Activated effector memory CD4-positive, alpha-beta T cell treated with Interleukin-2 at 50 U/mL for 16 hours (primary cell): ENCODE data around the gene MLLT6.

Experiments
- DNase-seq: peaks from one replicate; pipeline ENCODE4 v3.0.0-alpha.2; 2020

MLLT6 gene

DNA sequence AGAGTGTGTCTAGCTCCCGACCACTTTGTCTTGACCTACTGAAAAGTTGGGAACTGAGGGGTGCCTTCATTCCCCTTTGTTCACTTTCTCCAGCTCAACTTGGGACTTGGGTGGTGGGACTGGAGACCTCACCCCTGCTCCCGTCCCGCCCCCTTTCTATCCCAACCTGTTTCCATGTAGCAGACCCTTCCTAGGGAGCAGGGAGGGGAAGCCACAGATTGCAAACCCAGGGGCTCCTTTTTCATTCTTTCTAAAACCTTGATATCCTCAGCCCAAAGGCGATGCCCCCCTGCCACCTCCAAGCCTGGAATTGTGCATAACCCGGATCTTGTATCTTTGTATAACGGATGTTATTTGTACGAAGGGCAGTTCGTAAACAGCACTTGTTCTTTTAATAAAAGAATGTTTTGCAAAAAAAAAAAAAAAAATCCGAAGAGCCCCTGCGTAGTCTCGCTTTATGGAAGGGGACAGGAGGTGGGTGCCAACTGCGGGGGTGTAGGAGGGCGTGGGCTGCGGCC lies 24.4 kb downstream of the MLLT6 start:
- no peak for DNase-seq

DNA sequence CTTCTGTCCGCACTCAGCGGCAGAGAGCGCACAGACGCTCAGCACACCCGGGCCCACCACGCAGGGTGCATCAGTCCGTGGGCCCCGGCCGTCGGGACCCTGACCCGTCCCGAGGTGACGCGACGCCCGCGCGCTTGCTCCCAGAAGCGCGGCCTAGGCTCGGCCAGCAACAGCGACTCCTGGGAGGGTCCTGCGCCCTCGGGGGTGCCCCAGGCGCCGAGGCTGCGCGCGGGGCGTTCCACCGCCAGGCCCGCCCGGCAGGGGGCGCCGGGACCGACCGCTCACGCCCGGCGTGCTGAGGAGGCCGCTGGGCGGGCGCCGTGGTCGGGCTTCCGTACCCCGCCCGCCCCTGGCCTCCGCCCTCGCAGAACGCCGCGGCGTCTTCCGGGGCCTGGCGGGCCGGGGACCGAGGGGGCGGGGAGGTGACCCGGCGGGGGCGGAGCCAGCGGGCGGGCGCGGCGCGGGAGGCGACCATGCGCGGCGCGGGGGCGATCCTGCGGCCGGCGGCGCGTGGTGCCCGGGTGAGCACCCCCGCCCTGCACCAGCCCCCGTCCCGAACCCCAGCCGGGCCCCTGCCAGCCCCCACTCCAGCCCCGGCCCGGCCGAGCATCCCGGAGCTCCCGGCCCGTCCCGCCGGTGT lies 24.9 kb downstream of the MLLT6 start, which contains the start of gene CISD3:
TSS of gene CISD3 (plus strand) at position 456 of the 640 bp plus-strand sequence. CDS start at position 474, 18 bp downstream.
- peak; percentile 81 for DNase-seq

DNA sequence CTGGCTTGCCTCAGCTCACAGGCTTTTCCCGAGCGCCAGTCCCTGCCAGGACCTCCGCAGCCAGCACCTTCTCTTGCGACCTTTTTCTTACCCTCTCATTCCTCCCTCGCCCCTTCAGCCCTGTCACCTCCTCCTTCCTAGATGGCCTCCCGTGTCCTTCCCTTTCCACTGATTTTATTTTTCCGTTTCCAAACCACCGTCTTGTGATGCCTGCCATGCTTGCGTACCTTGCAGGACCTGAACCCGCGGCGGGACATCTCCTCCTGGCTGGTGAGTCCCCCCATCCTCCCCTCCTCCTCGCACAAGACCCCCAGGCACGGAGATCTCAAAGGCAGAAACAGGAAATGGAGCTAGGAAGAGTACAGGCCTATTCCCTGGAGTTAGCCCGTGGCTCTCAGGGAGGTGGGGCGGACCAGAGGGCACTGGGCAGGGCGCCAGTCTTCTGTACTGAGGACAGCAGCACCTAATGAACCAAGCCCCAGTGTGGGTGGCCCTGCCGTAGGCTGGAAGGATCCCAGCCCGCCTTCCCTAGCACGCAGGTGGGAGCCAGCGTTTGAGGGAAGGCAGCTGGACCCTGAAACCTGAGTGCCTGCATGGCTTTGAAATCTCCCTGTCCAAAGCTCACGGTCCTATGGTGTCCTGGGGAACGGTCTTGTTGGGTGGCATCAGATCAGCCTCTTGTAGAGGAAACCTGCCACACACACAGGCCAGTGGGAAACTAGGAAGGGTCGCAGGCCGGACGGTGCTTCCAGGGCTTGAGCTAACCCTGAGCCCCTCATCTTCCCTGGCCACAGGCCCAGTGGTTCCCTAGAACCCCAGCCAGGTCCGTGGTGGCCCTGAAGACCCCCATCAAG lies 25.7 kb downstream of the MLLT6 start:
- no peak for DNase-seq

- DNase-seq = no peak
Observed at GRCh38 chr17:38731526-38732294, 26.6 kb downstream of the MLLT6 start.

GRCh38 chr17:38732376-38733281 lies 27.6 kb downstream of the MLLT6 start:
- no peak for DNase-seq

DNA sequence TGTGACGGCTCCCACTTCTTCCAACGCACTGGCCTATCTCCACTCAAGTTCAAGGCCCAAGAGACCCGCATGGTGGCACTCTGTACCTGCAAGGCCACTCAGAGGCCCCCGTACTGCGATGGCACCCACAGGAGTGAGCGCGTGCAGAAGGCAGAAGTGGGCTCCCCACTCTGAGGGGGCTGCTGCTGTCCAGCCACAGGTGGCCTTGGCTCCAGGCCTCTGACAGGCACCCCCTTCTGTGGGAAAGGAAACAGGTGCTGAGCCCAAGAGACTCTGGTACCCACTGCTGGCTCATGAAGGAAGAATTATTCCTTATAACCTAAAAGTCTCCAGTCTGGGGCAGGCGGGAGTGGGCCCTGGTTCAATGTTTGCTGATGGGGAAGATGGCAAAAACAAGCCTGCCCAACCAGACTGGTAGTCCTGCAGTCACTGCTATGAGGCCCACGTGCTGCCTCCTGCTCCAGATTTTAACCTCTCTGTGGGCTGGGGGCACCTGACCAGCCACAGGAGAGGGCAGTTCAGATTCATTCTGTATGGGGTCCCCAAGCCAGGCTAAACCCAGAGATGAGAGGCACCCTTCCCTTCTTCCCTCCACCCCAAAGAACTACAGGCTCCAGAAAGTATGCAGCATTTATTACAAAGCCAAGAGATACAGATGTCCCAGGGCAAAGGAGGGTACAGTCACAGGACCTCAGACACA lies 28.4 kb downstream of the MLLT6 start:
- no peak for DNase-seq

DNA sequence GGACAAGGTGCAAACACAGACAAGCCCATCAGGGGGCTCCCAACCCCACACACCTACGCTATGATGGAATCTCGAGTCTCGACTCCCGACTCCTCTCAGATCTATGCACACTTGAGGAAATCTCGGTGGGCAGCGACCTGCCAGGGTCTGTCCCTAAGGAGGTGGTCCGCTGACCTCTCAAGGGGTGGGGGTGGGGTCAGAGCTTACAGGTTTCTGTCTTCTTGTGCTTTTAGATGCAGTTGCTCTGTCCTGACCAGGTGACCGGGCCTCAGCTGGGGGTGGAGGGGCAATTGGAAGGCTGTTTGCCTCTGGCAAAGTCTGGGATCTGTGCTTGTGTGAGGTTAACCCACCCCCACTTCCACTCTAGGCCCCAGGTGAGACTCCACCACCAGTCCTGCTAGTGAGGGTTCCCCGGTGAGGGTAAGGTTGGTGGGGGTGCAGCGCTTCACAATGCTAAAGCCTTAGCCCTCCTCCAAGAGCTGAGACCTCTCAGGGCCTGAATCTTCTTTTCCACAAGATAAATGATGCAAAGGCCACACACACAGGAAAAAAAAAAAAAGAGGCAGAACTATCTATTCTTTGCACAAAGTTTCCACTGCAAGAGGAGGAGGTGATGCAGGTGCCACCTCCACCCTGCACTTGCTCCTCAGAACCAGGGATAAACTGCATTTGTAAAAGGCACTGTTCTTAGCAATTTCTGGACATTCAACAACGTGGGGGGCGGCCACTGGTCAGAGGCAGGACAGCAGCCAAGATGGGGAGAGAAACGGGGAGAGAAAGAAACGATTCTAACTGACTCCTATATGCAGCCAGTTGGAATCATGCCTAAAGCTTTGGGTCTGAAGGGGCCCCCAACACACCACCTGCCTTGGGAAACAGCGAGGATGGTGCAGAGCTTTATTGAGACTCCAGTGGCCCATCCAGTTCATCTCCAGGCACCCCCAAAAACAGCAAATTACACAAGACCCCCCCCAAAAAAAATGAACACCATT lies 29.2 kb downstream of the MLLT6 start:
- no peak for DNase-seq

- peak; percentile 53 for DNase-seq
Observed at GRCh38 chr17:38735161-38735997, 30.3 kb downstream of the MLLT6 start.

DNA sequence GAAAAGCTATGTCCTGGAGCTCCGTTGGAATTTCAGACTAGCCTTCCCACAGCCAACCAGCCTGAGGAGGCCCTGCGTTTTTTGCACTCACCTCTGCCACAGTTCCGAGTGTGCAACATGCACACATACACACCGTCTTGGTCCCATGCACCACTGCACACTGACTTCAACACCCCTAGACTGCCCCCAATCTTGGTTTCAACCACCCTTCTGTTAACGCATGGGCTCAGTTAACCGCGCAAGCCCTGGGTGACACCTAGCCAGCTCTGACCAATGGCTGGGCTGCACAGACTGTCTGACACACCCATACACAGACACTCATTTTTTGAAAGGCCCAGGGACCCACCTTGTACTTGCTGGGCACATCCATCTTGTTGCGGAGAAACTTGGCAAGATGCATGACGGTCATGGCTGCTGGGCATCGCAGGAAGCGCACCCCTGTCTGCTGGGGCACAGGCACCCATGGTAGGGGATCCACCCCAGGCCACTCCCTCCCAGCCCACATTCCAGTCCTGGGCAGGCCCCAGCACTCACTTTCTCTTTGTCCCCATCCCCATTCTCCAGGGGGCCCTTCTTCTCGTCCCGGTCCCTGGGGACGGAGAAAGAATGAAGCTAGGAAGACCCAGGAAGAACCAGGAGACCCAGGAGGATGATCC lies 33.1 kb downstream of the MLLT6 start:
- no peak for DNase-seq

- no peak for DNase-seq
Observed at GRCh38 chr17:38738686-38739085, 33.6 kb downstream of the MLLT6 start.

GRCh38 chr17:38739305-38739704 lies 34.2 kb downstream of the MLLT6 start:
- DNase-seq = no peak

DNA sequence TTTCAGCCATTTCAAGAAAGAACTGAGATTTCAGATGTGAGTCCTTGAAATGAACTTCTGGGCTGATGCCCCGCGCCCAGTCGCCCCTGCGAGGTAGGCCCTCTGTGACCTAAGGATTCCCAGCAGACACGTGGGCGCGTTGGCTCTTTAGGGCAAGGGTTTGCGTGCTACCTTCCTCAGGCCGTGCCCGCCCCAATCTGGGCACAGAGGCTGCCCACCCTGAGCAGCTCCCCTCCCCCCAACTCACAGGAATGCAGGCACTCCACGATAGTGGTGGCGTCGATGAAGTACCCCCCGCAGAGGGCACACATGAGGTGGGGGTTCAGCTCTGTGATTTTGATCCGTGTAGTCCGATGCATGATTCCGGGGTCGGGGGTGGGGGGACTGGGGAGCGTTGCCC lies 35.0 kb downstream of the MLLT6 start:
- no peak for DNase-seq

- DNase-seq = no peak
Observed at GRCh38 chr17:38740806-38741205, 35.7 kb downstream of the MLLT6 start.

GRCh38 chr17:38741461-38741860 lies 36.4 kb downstream of the MLLT6 start:
- no peak for DNase-seq

DNA sequence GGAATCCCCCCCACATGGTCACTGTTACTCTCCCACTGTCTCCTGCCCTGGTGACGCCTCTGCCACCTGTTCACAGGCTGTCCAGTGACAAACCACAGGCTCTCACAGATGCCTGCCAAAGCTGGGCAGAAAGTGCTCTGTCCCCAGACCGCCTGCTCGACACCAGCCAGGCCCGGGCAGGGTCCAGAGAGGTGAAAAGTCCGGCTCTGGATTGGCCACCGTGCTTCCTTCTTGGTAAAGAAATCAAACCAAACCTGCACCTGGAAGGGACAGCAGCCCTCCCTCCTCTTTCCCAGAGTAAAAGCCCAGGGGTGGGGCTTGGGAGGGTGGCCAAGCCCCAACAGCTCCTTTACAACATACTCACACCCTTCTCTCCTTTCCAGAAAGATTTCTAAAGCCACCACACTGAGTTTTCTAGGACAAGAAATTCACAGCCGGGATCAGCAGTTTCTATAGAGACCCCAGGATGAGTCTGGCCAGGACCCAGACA lies 36.9 kb downstream of the MLLT6 start:
- no peak for DNase-seq

GRCh38 chr17:38742411-38743308 lies 37.6 kb downstream of the MLLT6 start:
- no peak for DNase-seq

- DNase-seq = no peak
Observed at GRCh38 chr17:38743556-38744171, 38.6 kb downstream of the MLLT6 start.
